Measurements from ENCODE around the gene MT1E. TPM values are rescaled to one million over a fixed set of nuclear protein-coding genes. Genes with fewer than 3 reads are reported as not detected.

The MT1E gene
- total RNA-seq, 4 donors from 2014 or later = 52.4 to 106 (median 88.7) TPM

- H3K36me3 ChIP-seq = no peaks in the 10 kb centered on the region
- no peak overlapping the region for H3K4me3 ChIP-seq
- 53 to 62% methylated on average over 4 of the region's 4 CpGs for WGBS, 2 donors
- H3K27ac ChIP-seq = no peak overlapping the region
- H3K4me1 ChIP-seq = peaks cover 26 to 32% (median 29%) of the 10 kb centered on the region in 3 donors
- intact Hi-C loops (cut with DNase I) = loop anchor here (5.0 to 10.0 kb wide), 2 partner anchors 91 kb away; no protein-coding TSS in a partner anchor
- TF ChIP-seq CTCF (IDR thresholded peaks at IDR 0.05) (peak in 5 of 6 experiments; percentile 32 to 47 (median 40)), POLR2A (IDR thresholded peaks at IDR 0.05) (no peak)
- no peaks in the 10 kb centered on the region for H3K9me3 ChIP-seq
- H3K27me3 ChIP-seq = no peaks in the 10 kb centered on the region
- DNase-seq = no peak
Measured at GRCh38 chr16:56603589-56603988, 22.0 kb upstream of the MT1E start.

GRCh38 chr16:56604966-56605365 lies 20.6 kb upstream of the MT1E start:
- Histone ChIP-seq H3K27me3 (no peaks in the 10 kb centered on the region), H3K4me1 (peaks cover 26 to 46% (median 36%) of the 10 kb centered on the region in 3 donors), H3K27ac (peak overlapping the region; percentile 82 to 95 (median 90)), H3K4me3 (no peak overlapping the region), H3K9me3 (no peaks in the 10 kb centered on the region), H3K36me3 (no peaks in the 10 kb centered on the region)
- no peak for DNase-seq
- TF ChIP-seq CTCF (IDR thresholded peaks at IDR 0.05) (no peak), POLR2A (IDR thresholded peaks at IDR 0.05) (no peak)
- intact Hi-C loops (cut with DNase I) = loop anchor here (5.0 to 10.0 kb wide), 2 partner anchors 90 to 93 kb away; no protein-coding TSS in a partner anchor
- WGBS, 2 donors = 89 to 100% methylated on average over 3 to 4 of the region's 4 CpGs

- H3K27me3 ChIP-seq = no peaks in the 10 kb centered on the region
- no peak for TF ChIP-seq POLR2A (IDR thresholded peaks at IDR 0.05)
- TF ChIP-seq CTCF (IDR thresholded peaks at IDR 0.05) = no peak
- intact Hi-C loops (cut with DNase I) = loop anchor here (10.0 kb wide), 1 partner anchor 89 kb away; no protein-coding TSS in a partner anchor
- no peak overlapping the region for H3K4me3 ChIP-seq
- no peak for DNase-seq
- WGBS, 2 donors = 44 to 60% methylated on average over 1 of the region's 1 CpG
- peak overlapping the region; percentile 82 to 95 (median 90) for H3K27ac ChIP-seq
- no peaks in the 10 kb centered on the region for H3K36me3 ChIP-seq
- peaks cover 31 to 51% (median 41%) of the 10 kb centered on the region in 3 donors for H3K4me1 ChIP-seq
- no peaks in the 10 kb centered on the region for H3K9me3 ChIP-seq
Measured at GRCh38 chr16:56605475-56605874, 20.1 kb upstream of the MT1E start.

- intact Hi-C loops (cut with DNase I) = loop anchor here (10.0 kb wide), 1 partner anchor 89 kb away; no protein-coding TSS in a partner anchor
- DNase-seq = no peak
- Histone ChIP-seq H3K4me3 (peak overlapping the region in 1 of 4 donors; percentile 9), H3K36me3 (no peaks in the 10 kb centered on the region), H3K27ac (peak overlapping the region; percentile 82 to 95 (median 90)), H3K9me3 (no peaks in the 10 kb centered on the region), H3K27me3 (no peaks in the 10 kb centered on the region), H3K4me1 (peaks cover 36 to 57% (median 47%) of the 10 kb centered on the region in 3 donors)
- WGBS, 2 donors = 23 to 28% methylated on average over 3 of the region's 3 CpGs
- TF ChIP-seq CTCF (IDR thresholded peaks at IDR 0.05) = no peak
- TF ChIP-seq POLR2A (IDR thresholded peaks at IDR 0.05) = no peak
Measured at GRCh38 chr16:56606071-56606475, 19.5 kb upstream of the MT1E start.

GRCh38 chr16:56606476-56607108 lies 19.0 kb upstream of the MT1E start:
- H3K27me3 ChIP-seq = no peaks in the 10 kb centered on the region
- H3K9me3 ChIP-seq = no peaks in the 10 kb centered on the region
- TF ChIP-seq CTCF (IDR thresholded peaks at IDR 0.05) = no peak
- TF ChIP-seq POLR2A (IDR thresholded peaks at IDR 0.05) = no peak
- DNase-seq = no peak
- peak overlapping the region in 2 of 4 donors; percentile 59 to 66 for H3K4me3 ChIP-seq
- H3K36me3 ChIP-seq = no peaks in the 10 kb centered on the region
- intact Hi-C loops (cut with DNase I) = loop anchor here (10.0 kb wide), 1 partner anchor 88 kb away; no protein-coding TSS in a partner anchor
- peak overlapping the region; percentile 82 to 95 (median 90) for H3K27ac ChIP-seq
- H3K4me1 ChIP-seq = peaks cover 39 to 62% (median 49%) of the 10 kb centered on the region in 3 donors
- WGBS, 2 donors = 21 to 40% methylated on average over 7 to 8 of the region's 8 CpGs
